BE2C (cell line): ENCODE measurements around the gene PDSS2.
"Not testable (repeated sequence)": the region's sequence is repeated elsewhere in the genome, so short reads cannot be mapped to it uniquely, and the experiment has no call there.

ENCODE experiments used
- DNase-seq: peaks from one replicate; pipeline ENCODE4 v3.0.0-alpha.2; 2020
- H3K27me3 ChIP-seq: fragments of 250-450 bp; sonication (Bioruptor Pico); 2 replicates; pipeline ENCODE4 v1.5.1; 2020; ENCODE audit warnings: mild to moderate bottlenecking
- H3K36me3 ChIP-seq: fragments of 250-450 bp; sonication (Bioruptor Pico); 2 replicates; pipeline ENCODE4 v1.5.1; 2020; ENCODE audit warnings: mild to moderate bottlenecking
- H3K4me1 ChIP-seq: fragments of 250-450 bp; sonication (Bioruptor Pico); 2 replicates; pipeline ENCODE4 v1.5.1; 2020
- H3K4me3 ChIP-seq: 2 replicates; pipeline ENCODE4 v1.5.1; 2011; ENCODE audit warnings: low read depth, low read length
- H3K9me3 ChIP-seq: fragments of 250-450 bp; sonication (Bioruptor Pico); 2 replicates; pipeline ENCODE4 v1.5.1; 2020
- CTCF ChIP-seq: IDR thresholded peaks from 2 replicates; pipeline ENCODE4 v1.5.1; 2012; ENCODE audit warnings: mild to moderate bottlenecking, low read depth, low read length

Gene PDSS2

GRCh38 chr6:107123501-107123900 is 335.9 kb downstream of the PDSS2 start:
- no peaks in the 10 kb centered on the region for H3K36me3 ChIP-seq
- no peak for TF ChIP-seq CTCF
- H3K4me3 ChIP-seq = no peak overlapping the region
- no peaks in the 10 kb centered on the region; the same call in 1 of the 2 replicates for H3K9me3 ChIP-seq
- H3K4me1 ChIP-seq = no peaks in the 10 kb centered on the region
- DNase-seq = no peak
- no peaks in the 10 kb centered on the region for H3K27me3 ChIP-seq

- no peaks in the 10 kb centered on the region for H3K27me3 ChIP-seq
- H3K4me1 ChIP-seq = no peaks in the 10 kb centered on the region
- DNase-seq = no peak
- no peaks in the 10 kb centered on the region; the same call in 1 of the 2 replicates for H3K9me3 ChIP-seq
- no peak for TF ChIP-seq CTCF
- H3K4me3 ChIP-seq = no peak overlapping the region
- no peaks in the 10 kb centered on the region for H3K36me3 ChIP-seq
Observed at GRCh38 chr6:107122748-107123147, 336.6 kb downstream of the PDSS2 start.

- TF ChIP-seq CTCF = no peak
- H3K36me3 ChIP-seq = no peaks in the 10 kb centered on the region
- no peaks in the 10 kb centered on the region; the same call in 1 of the 2 replicates for H3K9me3 ChIP-seq
- no peaks in the 10 kb centered on the region for H3K27me3 ChIP-seq
- no peak for DNase-seq
- no peaks in the 10 kb centered on the region for H3K4me1 ChIP-seq
- no peak overlapping the region for H3K4me3 ChIP-seq
Observed at GRCh38 chr6:107121964-107122495, 337.3 kb downstream of the PDSS2 start.

- Histone ChIP-seq H3K9me3 (no peaks in the 10 kb centered on the region; the same call in 1 of the 2 replicates), H3K4me1 (no peaks in the 10 kb centered on the region), H3K36me3 (no peaks in the 10 kb centered on the region), H3K27me3 (no peaks in the 10 kb centered on the region), H3K4me3 (no peak overlapping the region)
- no peak for DNase-seq
- no peak for TF ChIP-seq CTCF
Observed at GRCh38 chr6:107121266-107121665, 338.1 kb downstream of the PDSS2 start.

GRCh38 chr6:107120404-107120803 is 339.0 kb downstream of the PDSS2 start:
- H3K9me3 ChIP-seq = no peaks in the 10 kb centered on the region; the same call in 1 of the 2 replicates
- H3K36me3 ChIP-seq = no peaks in the 10 kb centered on the region
- DNase-seq = no peak
- no peaks in the 10 kb centered on the region for H3K4me1 ChIP-seq
- no peak overlapping the region for H3K4me3 ChIP-seq
- H3K27me3 ChIP-seq = no peaks in the 10 kb centered on the region
- TF ChIP-seq CTCF = no peak

GRCh38 chr6:107118976-107119375 is 340.4 kb downstream of the PDSS2 start:
- no peak for DNase-seq
- Histone ChIP-seq H3K27me3 (no peaks in the 10 kb centered on the region), H3K4me1 (no peaks in the 10 kb centered on the region), H3K36me3 (no peaks in the 10 kb centered on the region), H3K9me3 (no peaks in the 10 kb centered on the region; the same call in 1 of the 2 replicates), H3K4me3 (no peak overlapping the region)
- TF ChIP-seq CTCF = no peak

GRCh38 chr6:107118540-107118939 is 340.8 kb downstream of the PDSS2 start:
- not testable (repeated sequence) for DNase-seq, H3K27me3 ChIP-seq, H3K4me3 ChIP-seq, H3K36me3 ChIP-seq, H3K9me3 ChIP-seq, H3K4me1 ChIP-seq
